ENCODE results near the gene PLCG1. TPM values are rescaled to one million over a fixed set of nuclear protein-coding genes. Genes with fewer than 3 reads are reported as not detected.
A peak's percentile ranks its signal among the peaks of the same experiment; 100 is the strongest.
"Not testable (repeated sequence)": the region's sequence is repeated elsewhere in the genome, so short reads cannot be mapped to it uniquely, and the experiment has no call there.

The PLCG1 gene
- total RNA-seq, 2 experiments from 2014 or later: 267 to 286 TPM

- ChIA-PET POLR2A (no interaction called here), CTCF (interaction anchor here (1.4 to 2.2 kb wide), 3 partner anchors 11 to 148 kb away, joined by 4 to 10 read pairs (median 4); no protein-coding TSS in a partner anchor)
- no peaks in the 10 kb centered on the region for H3K9me3 Mint-ChIP-seq
- H3K27me3 Mint-ChIP-seq: no peaks in the 10 kb centered on the region
- no peaks in the 10 kb centered on the region for H3K4me1 Mint-ChIP-seq
- DNase-seq: no peak
- no peak overlapping the region for H3K4me3 Mint-ChIP-seq
- H3K36me3 Mint-ChIP-seq (ENCODE audit: low read depth): peaks cover 52% of the 10 kb centered on the region
- H3K27ac Mint-ChIP-seq: no peak overlapping the region
Measured at GRCh38 chr20:41110930-41111577, 26.3 kb upstream of the PLCG1 start.

- ChIA-PET POLR2A (no interaction called here), CTCF (interaction anchor here (0.6 to 2.2 kb wide), 4 partner anchors 12 to 149 kb away, joined by 4 to 10 read pairs (median 4); no protein-coding TSS in a partner anchor)
- DNase-seq: no peak
- H3K36me3 Mint-ChIP-seq (ENCODE audit: low read depth): peaks cover 57% of the 10 kb centered on the region
- no peaks in the 10 kb centered on the region for H3K4me1 Mint-ChIP-seq
- H3K27ac Mint-ChIP-seq: no peak overlapping the region
- no peak overlapping the region for H3K4me3 Mint-ChIP-seq
- H3K27me3 Mint-ChIP-seq: no peaks in the 10 kb centered on the region
- H3K9me3 Mint-ChIP-seq: no peaks in the 10 kb centered on the region
Measured at GRCh38 chr20:41111578-41111951, 25.8 kb upstream of the PLCG1 start.

- no peaks in the 10 kb centered on the region for H3K9me3 Mint-ChIP-seq
- H3K36me3 Mint-ChIP-seq (ENCODE audit: low read depth): peaks cover 70% of the 10 kb centered on the region
- POLR2A ChIA-PET: no interaction called here
- peaks cover 15% of the 10 kb centered on the region for H3K4me1 Mint-ChIP-seq
- DNase-seq: no peak
- H3K27me3 Mint-ChIP-seq: no peaks in the 10 kb centered on the region
- CTCF ChIA-PET: interaction anchor here (0.7 kb wide), 1 partner anchor 79 kb away, joined by 5 read pairs; no protein-coding TSS in a partner anchor
- H3K4me3 Mint-ChIP-seq: no peak overlapping the region
- H3K27ac Mint-ChIP-seq: no peak overlapping the region
Measured at GRCh38 chr20:41116282-41116956, 20.9 kb upstream of the PLCG1 start.

- Mint-ChIP-seq H3K36me3 (ENCODE audit: low read depth) (peaks cover 71% of the 10 kb centered on the region), H3K4me1 (peaks cover 18% of the 10 kb centered on the region)
- CTCF ChIA-PET: interaction anchor here (1.1 to 1.6 kb wide), 4 partner anchors 17 to 149 kb away, joined by 3 to 6 read pairs (median 4); no protein-coding TSS in a partner anchor
- H3K9me3 Mint-ChIP-seq, H3K4me3 Mint-ChIP-seq, H3K27me3 Mint-ChIP-seq, DNase-seq, POLR2A ChIA-PET, H3K27ac Mint-ChIP-seq: not testable (repeated sequence)
Measured at GRCh38 chr20:41118159-41118558, 19.2 kb upstream of the PLCG1 start.

- CTCF ChIA-PET: interaction anchor here (1.1 to 1.6 kb wide), 3 partner anchors 16 to 150 kb away, joined by 3 to 6 read pairs (median 4); no protein-coding TSS in a partner anchor
- DNase-seq: no peak
- Mint-ChIP-seq H3K27ac (no peak overlapping the region), H3K27me3 (no peaks in the 10 kb centered on the region), H3K9me3 (no peaks in the 10 kb centered on the region), H3K4me1 (peaks cover 18% of the 10 kb centered on the region), H3K4me3 (no peak overlapping the region), H3K36me3 (ENCODE audit: low read depth) (peaks cover 71% of the 10 kb centered on the region)
- POLR2A ChIA-PET: no interaction called here
Measured at GRCh38 chr20:41118632-41119031, 18.7 kb upstream of the PLCG1 start.

GRCh38 chr20:41119614-41120561, 17.5 kb upstream of the PLCG1 start:
- ChIA-PET CTCF (interaction anchor here (1.0 to 3.8 kb wide), 5 partner anchors 15 to 129 kb away, joined by 3 to 23 read pairs (median 7); no protein-coding TSS in a partner anchor), POLR2A (interaction anchor here (0.6 to 1.0 kb wide), 2 partner anchors 37 to 81 kb away, joined by 3 to 4 read pairs; no protein-coding TSS in a partner anchor)

GRCh38 chr20:41121399-41121798, 15.9 kb upstream of the PLCG1 start:
- no peaks in the 10 kb centered on the region for H3K27me3 Mint-ChIP-seq
- H3K4me3 Mint-ChIP-seq: no peak overlapping the region
- ChIA-PET POLR2A (interaction anchor here (1.0 kb wide), 1 partner anchor 36 kb away, joined by 3 read pairs; no protein-coding TSS in a partner anchor), CTCF (interaction anchor here (0.9 to 3.8 kb wide), 5 partner anchors 13 to 217 kb away, joined by 3 to 23 read pairs (median 9); no protein-coding TSS in a partner anchor)
- H3K9me3 Mint-ChIP-seq: no peaks in the 10 kb centered on the region
- peaks cover 18% of the 10 kb centered on the region for H3K4me1 Mint-ChIP-seq
- no peak for DNase-seq
- H3K36me3 Mint-ChIP-seq (ENCODE audit: low read depth): peaks cover 75% of the 10 kb centered on the region
- peak overlapping the region; percentile 53 for H3K27ac Mint-ChIP-seq

More at GRCh38 chr20:41119614-41120561, 17.5 kb upstream of the PLCG1 start:
- peaks cover 18% of the 10 kb centered on the region for H3K4me1 Mint-ChIP-seq
- peaks cover 70% of the 10 kb centered on the region for H3K36me3 Mint-ChIP-seq (ENCODE audit: low read depth)
- no peak overlapping the region for H3K27ac Mint-ChIP-seq
- no peak overlapping the region for H3K4me3 Mint-ChIP-seq
- no peak for DNase-seq
- no peaks in the 10 kb centered on the region for H3K9me3 Mint-ChIP-seq
- H3K27me3 Mint-ChIP-seq: no peaks in the 10 kb centered on the region

GRCh38 chr20:41123631-41124030, 13.7 kb upstream of the PLCG1 start:
- ChIA-PET POLR2A (no interaction called here), CTCF (interaction anchor here (3.8 kb wide), 2 partner anchors 11 to 132 kb away, joined by 15 to 23 read pairs; no protein-coding TSS in a partner anchor)
- Mint-ChIP-seq H3K9me3 (no peaks in the 10 kb centered on the region), H3K36me3 (ENCODE audit: low read depth) (peaks cover 71% of the 10 kb centered on the region), H3K4me1 (peaks cover 18% of the 10 kb centered on the region), H3K27ac (no peak overlapping the region), H3K27me3 (no peaks in the 10 kb centered on the region), H3K4me3 (no peak overlapping the region)
- no peak for DNase-seq

- POLR2A ChIA-PET: no interaction called here
- CTCF ChIA-PET: interaction anchor here (1.0 to 1.4 kb wide), 3 partner anchors 9 to 156 kb away, joined by 3 to 8 read pairs (median 4); no protein-coding TSS in a partner anchor
- H3K4me1 Mint-ChIP-seq: peaks cover 18% of the 10 kb centered on the region
- no peak overlapping the region for H3K4me3 Mint-ChIP-seq
- H3K9me3 Mint-ChIP-seq: no peaks in the 10 kb centered on the region
- no peak for DNase-seq
- H3K27ac Mint-ChIP-seq: no peak overlapping the region
- H3K36me3 Mint-ChIP-seq (ENCODE audit: low read depth): peaks cover 70% of the 10 kb centered on the region
- no peaks in the 10 kb centered on the region for H3K27me3 Mint-ChIP-seq
Measured at GRCh38 chr20:41124451-41125094, 12.8 kb upstream of the PLCG1 start.

- no peak for DNase-seq
- H3K27ac Mint-ChIP-seq: no peak overlapping the region
Measured at GRCh38 chr20:41125530-41126457, 11.5 kb upstream of the PLCG1 start.

GRCh38 chr20:41126719-41127118, 10.6 kb upstream of the PLCG1 start:
- CTCF ChIA-PET: interaction anchor here (1.3 kb wide), 1 partner anchor 9 kb away, joined by 7 read pairs; no protein-coding TSS in a partner anchor
- POLR2A ChIA-PET: no interaction called here

More at GRCh38 chr20:41125530-41126457, 11.5 kb upstream of the PLCG1 start:
- ChIA-PET CTCF (interaction anchor here (1.3 to 1.4 kb wide), 3 partner anchors 8 to 10 kb away, joined by 3 to 8 read pairs (median 7); no protein-coding TSS in a partner anchor), POLR2A (no interaction called here)
- no peak overlapping the region for H3K4me3 Mint-ChIP-seq
- H3K9me3 Mint-ChIP-seq: no peaks in the 10 kb centered on the region
- peaks cover 14% of the 10 kb centered on the region for H3K4me1 Mint-ChIP-seq
- peaks cover 62% of the 10 kb centered on the region for H3K36me3 Mint-ChIP-seq (ENCODE audit: low read depth)
- no peaks in the 10 kb centered on the region for H3K27me3 Mint-ChIP-seq

More at GRCh38 chr20:41126719-41127118, 10.6 kb upstream of the PLCG1 start:
- no peaks in the 10 kb centered on the region for H3K27me3 Mint-ChIP-seq
- no peak overlapping the region for H3K27ac Mint-ChIP-seq
- peaks cover 9% of the 10 kb centered on the region for H3K4me1 Mint-ChIP-seq
- DNase-seq: no peak
- no peak overlapping the region for H3K4me3 Mint-ChIP-seq
- peaks cover 53% of the 10 kb centered on the region for H3K36me3 Mint-ChIP-seq (ENCODE audit: low read depth)
- no peaks in the 10 kb centered on the region for H3K9me3 Mint-ChIP-seq

Data from activated CD4-positive, alpha-beta memory T cell treated with anti-CD3 and anti-CD28 coated beads, Interleukin-2, amount 10 ng/mL, durations not matched to agents 7 days and 5 days (primary cell).